H1 (cell line): Measurements from ENCODE around the gene STEAP3. TPM values are rescaled to one million over a fixed set of nuclear protein-coding genes. Genes with fewer than 3 reads are reported as not detected.

Source experiments
- CTCF ChIA-PET: fragments of 300-600 bp; sonication (Branson Sonifier 250); formaldehyde crosslinking; loops from one replicate; lab custom pipeline; 2021; ENCODE audit not compliant: partially characterized antibody; lab: Charles Lee
- POLR2A ChIA-PET: fragments of 300-600 bp; sonication (Branson Sonifier 250); formaldehyde crosslinking; loops from one replicate; lab custom pipeline; 2021; ENCODE audit warnings: inconsistent platforms; ENCODE audit not compliant: partially characterized antibody; lab: Charles Lee
- DNase-seq, 2 experiments: peaks; one replicate each; pipeline versions ENCODE4 v3.0.0 to v3.0.0-alpha.2; 2010 to 2022; ENCODE audit warnings: low spot score in 2 of 2, low read depth in 1 of 2, mixed read lengths in 1 of 2
- FAIRE-seq: peaks from 2 replicates; lab custom pipeline; 2011; peaks lifted over from hg19 to GRCh38; lab: Jason Lieb, UNC
- H2AFZ ChIP-seq: 2 replicates; pipeline ENCODE4 v1.8.1; 2012; ENCODE audit warnings: low read length, inconsistent platforms
- H2AK5ac ChIP-seq: 2 replicates; pipeline ENCODE4 v1.6.1; 2013; ENCODE audit warnings: low read depth, low read length
- H2BK120ac ChIP-seq: replicated peaks from 2 replicates; pipeline ENCODE3; 2013; ENCODE audit warnings: low read depth, low read length, inconsistent platforms
- H2BK12ac ChIP-seq: 2 replicates; pipeline ENCODE4 v1.6.1; 2013; ENCODE audit warnings: low read depth, low read length
- H2BK15ac ChIP-seq: 2 replicates; pipeline ENCODE4 v1.6.1; 2013; ENCODE audit warnings: low read length
- H2BK20ac ChIP-seq: 2 replicates; pipeline ENCODE4 v1.6.1; 2013; ENCODE audit warnings: low read length
- H2BK5ac ChIP-seq: 2 replicates; pipeline ENCODE4 v1.6.1; 2013; ENCODE audit warnings: low read depth, low read length
- H3K14ac ChIP-seq: 2 replicates; pipeline ENCODE4 v1.6.1; 2013; ENCODE audit warnings: inconsistent platforms; ENCODE audit not compliant: insufficient read length
- H3K18ac ChIP-seq: 2 replicates; pipeline ENCODE4 v1.6.1; 2013; ENCODE audit warnings: low read length; ENCODE audit errors: extremely low read depth
- H3K23ac ChIP-seq: 2 replicates; pipeline ENCODE4 v1.6.1; 2013; ENCODE audit warnings: inconsistent platforms; ENCODE audit not compliant: insufficient read length
- H3K23me2 ChIP-seq: 2 replicates; pipeline ENCODE4 v1.6.1; 2013; ENCODE audit warnings: low read depth, low read length
- H3K27ac ChIP-seq: 2 replicates; pipeline ENCODE4 v1.6.1; 2011; ENCODE audit warnings: low read depth, low read length, inconsistent platforms
- H3K27me3 ChIP-seq, 4 experiments: replicated peaks in 1 of 4; 1 replicate in 1 of 4; 2 replicates in 3 of 4; pipeline versions ENCODE4 v1.6.1 to v1.8.1; 2011 to 2013; ENCODE audit warnings: low read length in 3 of 4, mild to moderate bottlenecking in 3 of 4, inconsistent platforms in 2 of 4, mixed read lengths in 2 of 4, moderate library complexity in 1 of 4; ENCODE audit not compliant: control insufficient read depth in 3 of 4, insufficient read depth in 3 of 4; ENCODE audit errors: extremely low read depth in 1 of 4
- H3K36me3 ChIP-seq, 4 experiments: 2 replicates each; pipeline versions ENCODE4 v1.6.1 to v1.8.1; 2011 to 2013; ENCODE audit warnings: mild to moderate bottlenecking in 4 of 4, low read length in 3 of 4, moderate library complexity in 2 of 4, control low read depth in 1 of 4, inconsistent platforms in 1 of 4; ENCODE audit not compliant: insufficient read depth in 4 of 4, control insufficient read depth in 2 of 4
- H3K4ac ChIP-seq: replicated peaks from 2 replicates; pipeline ENCODE3; 2013; ENCODE audit warnings: low read length, low read depth, mixed read lengths, inconsistent platforms; ENCODE audit not compliant: insufficient read length
- H3K4me1 ChIP-seq, 4 experiments: replicated peaks in 1 of 4; 1 replicate in 1 of 4; 2 replicates in 3 of 4; pipeline versions ENCODE4 v1.6.1 to v1.8.1; 2011 to 2013; ENCODE audit warnings: low read length in 3 of 4, inconsistent platforms in 2 of 4, mixed read lengths in 1 of 4; ENCODE audit not compliant: insufficient read depth in 4 of 4, control insufficient read depth in 3 of 4
- H3K4me2 ChIP-seq, 2 experiments: 2 replicates each; pipeline versions ENCODE4 v1.6.1 to v1.8.1; 2011 to 2013; ENCODE audit warnings: low read depth in 2 of 2, low read length in 2 of 2, control low read depth in 1 of 2, inconsistent platforms in 1 of 2, mild to moderate bottlenecking in 1 of 2; ENCODE audit not compliant: insufficient read depth in 1 of 2
- H3K4me3 ChIP-seq, 4 experiments: fragments of 200-600, 300-600 bp in 1 of 4; sonication (generic), shearing (Covaris generic), sonication (Bioruptor Twin) in 1 of 4; 2 replicates each; pipeline versions ENCODE4 v1.5.1 to v1.8.1; 2011 to 2016; ENCODE audit warnings: low read length in 4 of 4, low read depth in 3 of 4, control low read depth in 2 of 4, inconsistent platforms in 2 of 4, mild to moderate bottlenecking in 2 of 4, mixed read lengths in 1 of 4, moderate library complexity in 1 of 4; ENCODE audit not compliant: insufficient read depth in 2 of 4; ENCODE audit errors: extremely low read depth in 1 of 4
- H3K56ac ChIP-seq: replicated peaks from 2 replicates; pipeline ENCODE3; 2013; ENCODE audit warnings: low read depth, mild to moderate bottlenecking, mixed read lengths, low read length, inconsistent platforms; ENCODE audit not compliant: insufficient read length
- H3K79me1 ChIP-seq: 2 replicates; pipeline ENCODE4 v1.6.1; 2013; ENCODE audit warnings: low read depth, low read length, control low read depth
- H3K79me2 ChIP-seq, 2 experiments: 2 replicates each; pipeline versions ENCODE4 v1.6.1 to v1.8.1; 2012 to 2013; ENCODE audit warnings: low read length in 2 of 2, mild to moderate bottlenecking in 2 of 2, inconsistent platforms in 1 of 2; ENCODE audit not compliant: insufficient read depth in 2 of 2, control insufficient read depth in 1 of 2
- H3K9ac ChIP-seq, 4 experiments: replicated peaks in 1 of 4; 1 replicate in 1 of 4; 2 replicates in 3 of 4; pipeline versions ENCODE4 v1.6.1 to v1.8.1; 2011 to 2013; ENCODE audit warnings: low read depth in 3 of 4, low read length in 3 of 4, control low read depth in 2 of 4, mild to moderate bottlenecking in 2 of 4, moderate library complexity in 2 of 4, inconsistent platforms in 1 of 4; ENCODE audit errors: extremely low read depth in 1 of 4
- H3K9me3 ChIP-seq, 2 experiments: 2 replicates each; pipeline versions ENCODE4 v1.6.1 to v1.8.1; 2012 to 2013; ENCODE audit warnings: mild to moderate bottlenecking in 2 of 2, moderate library complexity in 2 of 2, control low read depth in 1 of 2, inconsistent platforms in 1 of 2, low read depth in 1 of 2, low read length in 1 of 2, mixed read lengths in 1 of 2; ENCODE audit not compliant: insufficient read depth in 2 of 2
- H4K20me1 ChIP-seq, 2 experiments: replicated peaks in 1 of 2; 2 replicates each; pipeline versions ENCODE3 to v1.8.1; 2011 to 2013; ENCODE audit warnings: inconsistent platforms in 2 of 2, low read length in 2 of 2, mild to moderate bottlenecking in 1 of 2; ENCODE audit not compliant: insufficient read depth in 2 of 2, control insufficient read depth in 1 of 2
- H4K5ac ChIP-seq: 2 replicates; pipeline ENCODE4 v1.6.1; 2013; ENCODE audit warnings: low read length, low read depth, mixed read lengths, inconsistent platforms; ENCODE audit not compliant: insufficient read length
- H4K8ac ChIP-seq: 2 replicates; pipeline ENCODE4 v1.8.0; 2013; ENCODE audit warnings: mild to moderate bottlenecking, moderate library complexity, low read length, inconsistent platforms; ENCODE audit not compliant: insufficient read depth; ENCODE audit errors: extremely low read depth
- H4K91ac ChIP-seq: replicated peaks from 2 replicates; pipeline ENCODE3; 2013; ENCODE audit warnings: low read length, mixed read lengths, inconsistent platforms; ENCODE audit not compliant: insufficient read length
- ATF2 ChIP-seq: IDR thresholded peaks from 2 replicates; pipeline ENCODE4 v1.6.1; 2012; ENCODE audit warnings: low read length, inconsistent platforms
- ATF3 ChIP-seq: IDR thresholded peaks from 2 replicates; pipeline ENCODE4 v1.6.1; 2011; ENCODE audit warnings: low read depth, mild to moderate bottlenecking, low read length; ENCODE audit not compliant: insufficient read depth
- MAFK ChIP-seq: IDR thresholded peaks from 2 replicates; pipeline ENCODE4 v1.6.1; 2012; ENCODE audit warnings: low read depth, mild to moderate bottlenecking, improper control_type of control experiment, low read length
- NRF1 ChIP-seq: IDR thresholded peaks from 2 replicates; pipeline ENCODE4 v1.6.1; 2011; ENCODE audit warnings: mild to moderate bottlenecking, low read depth, low read length, improper control_type of control experiment
- RAD21 ChIP-seq, 2 experiments: IDR thresholded peaks in 1 of 2; conservative IDR thresholded peaks in 1 of 2; 2 replicates each; pipeline ENCODE4 v1.6.1; 2011; ENCODE audit warnings: low read depth in 2 of 2, low read length in 2 of 2, improper control_type of control experiment in 1 of 2, inconsistent platforms in 1 of 2, mild to moderate bottlenecking in 1 of 2, moderate library complexity in 1 of 2
- SIN3A ChIP-seq, 2 experiments: IDR thresholded peaks in 1 of 2; conservative IDR thresholded peaks in 1 of 2; 2 replicates each; pipeline ENCODE4 v1.6.1; 2011 to 2012; ENCODE audit warnings: low read length in 2 of 2, improper control_type of control experiment in 1 of 2, low read depth in 1 of 2, mild to moderate bottlenecking in 1 of 2
- TAF7 ChIP-seq: optimal IDR thresholded peaks from 2 replicates; pipeline ENCODE3; 2011; ENCODE audit warnings: low read depth, mild to moderate bottlenecking, inconsistent platforms, low read length, moderate library complexity, borderline replicate concordance
- WGBS, 2 experiments: shearing (Covaris generic) in 1 of 2; methylation state at CpG; one replicate each; pipeline versions ENCODE4 v1.1.6 to v1.1.7; 2013 to 2015; ENCODE audit warnings: low lambda C conversion rate in 2 of 2, mixed read lengths in 2 of 2, inconsistent platforms in 1 of 2, low coverage in 1 of 2, missing lambda C conversion rate in 1 of 2; ENCODE audit not compliant: insufficient replicate concordance in 2 of 2, insufficient coverage in 1 of 2, insufficient read length in 1 of 2; ENCODE audit errors: extremely low coverage in 1 of 2, missing lambda C conversion rate in 1 of 2; 5-methylcytosine and 5-hydroxymethylcytosine counted together
- polyA plus RNA-seq, 7 experiments: library from polyadenylated mRNA; depleted of rRNA in 3 of 7; stranded (reverse) in 5 of 7; unstranded in 2 of 7; fragments of >200 nt in 5 of 7; fragments of 200-250 nt in 2 of 7; gene quantifications; 1 replicate in 5 of 7; 2 replicates in 1 of 7; 4 replicates in 1 of 7; pipeline versions ENCODE4 v1.2.1 to v1.2.3, GENCODE V29; 2011 to 2013; ENCODE audit warnings: missing spikeins in 2 of 7, mixed read lengths in 2 of 7
- total RNA-seq: library from RNA; stranded (reverse); fragmentation: NEBNext Ultra II Directional; extraction: Animal tissue kit (Norgen Biotek cat#: 25700); gene quantifications from 2 replicates; pipeline ENCODE4 v1.2.1, GENCODE V29; 2021
- TF ChIP-seq, protein P1 (sequence below), 3 experiments: IDR thresholded peaks; 1 replicate in 2 of 3; 2 replicates in 1 of 3; pipeline versions ENCODE4 v1.5.1 to v1.6.1; 2011; ENCODE audit warnings: low read length in 3 of 3, mild to moderate bottlenecking in 3 of 3, inconsistent platforms in 2 of 3, low read depth in 1 of 3, moderate library complexity in 1 of 3; ENCODE audit not compliant: insufficient read depth in 1 of 3; ENCODE audit errors: control extremely low read depth in 1 of 3

STEAP3 gene
- total and polyA plus RNA-seq, 2 of the 8 experiments (the other 6 are each of a cell fraction or from before 2014, with no cell fraction given): 21.7 to 27.9 TPM

DNA sequence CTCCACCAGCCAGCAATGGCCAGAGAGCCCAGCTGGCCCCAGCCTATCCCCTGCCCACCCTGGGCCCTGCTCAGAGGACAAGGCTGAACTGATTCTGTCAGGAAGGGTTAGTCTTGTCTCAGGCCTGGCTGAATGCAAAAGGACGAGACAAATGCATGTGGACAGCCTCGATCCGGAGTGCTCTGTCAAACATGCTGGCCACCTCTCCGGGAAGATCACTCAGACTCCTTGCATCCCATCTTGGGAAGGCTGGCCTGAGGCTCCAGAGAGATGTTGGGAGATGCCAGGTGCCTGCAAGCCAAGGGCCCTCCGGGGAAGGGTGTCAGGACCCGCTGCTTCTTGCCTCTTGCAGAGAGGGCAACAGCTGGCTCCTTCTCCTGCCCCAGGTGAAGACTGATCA lies 44.9 kb upstream of the STEAP3 start:
- CTCF ChIA-PET: interaction anchor here (0.7 to 1.6 kb wide), 7 partner anchors 15 to 298 kb away, joined by 3 to 4 read pairs (median 3); no protein-coding TSS in a partner anchor
- no peak for TF ChIP-seq ATF2
- no peak for TF ChIP-seq MAFK
- no peak for TF ChIP-seq SIN3A (conservative IDR thresholded peaks at IDR 0.05 in 1 of 2, IDR thresholded peaks at IDR 0.05 in 1 of 2; ENCODE audit: low read depth in 1 of 2, low read length in 2 of 2)
- TF ChIP-seq NRF1: no peak
- TF ChIP-seq TAF7: no peak
- TF ChIP-seq ATF3: no peak
- no peak for TF ChIP-seq RAD21 (IDR thresholded peaks at IDR 0.05 in 1 of 2, conservative IDR thresholded peaks at IDR 0.05 in 1 of 2; ENCODE audit: low read depth in 2 of 2, low read length in 2 of 2)
- TF ChIP-seq, protein P1, sequence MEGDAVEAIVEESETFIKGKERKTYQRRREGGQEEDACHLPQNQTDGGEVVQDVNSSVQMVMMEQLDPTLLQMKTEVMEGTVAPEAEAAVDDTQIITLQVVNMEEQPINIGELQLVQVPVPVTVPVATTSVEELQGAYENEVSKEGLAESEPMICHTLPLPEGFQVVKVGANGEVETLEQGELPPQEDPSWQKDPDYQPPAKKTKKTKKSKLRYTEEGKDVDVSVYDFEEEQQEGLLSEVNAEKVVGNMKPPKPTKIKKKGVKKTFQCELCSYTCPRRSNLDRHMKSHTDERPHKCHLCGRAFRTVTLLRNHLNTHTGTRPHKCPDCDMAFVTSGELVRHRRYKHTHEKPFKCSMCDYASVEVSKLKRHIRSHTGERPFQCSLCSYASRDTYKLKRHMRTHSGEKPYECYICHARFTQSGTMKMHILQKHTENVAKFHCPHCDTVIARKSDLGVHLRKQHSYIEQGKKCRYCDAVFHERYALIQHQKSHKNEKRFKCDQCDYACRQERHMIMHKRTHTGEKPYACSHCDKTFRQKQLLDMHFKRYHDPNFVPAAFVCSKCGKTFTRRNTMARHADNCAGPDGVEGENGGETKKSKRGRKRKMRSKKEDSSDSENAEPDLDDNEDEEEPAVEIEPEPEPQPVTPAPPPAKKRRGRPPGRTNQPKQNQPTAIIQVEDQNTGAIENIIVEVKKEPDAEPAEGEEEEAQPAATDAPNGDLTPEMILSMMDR (IDR thresholded peaks at IDR 0.05; ENCODE audit: control extremely low read depth in 1 of 3, insufficient read depth in 1 of 3, low read depth in 1 of 3, low read length in 3 of 3): no peak

More for the DNA sequence above, 44.9 kb upstream of the STEAP3 start:
- Histone ChIP-seq H3K14ac (no peak overlapping the region), H4K20me1 (no peaks in the 10 kb centered on the region), H4K5ac (no peak overlapping the region), H4K91ac (no peak overlapping the region), H3K9ac (no peak overlapping the region), H3K23me2 (no peaks in the 10 kb centered on the region), H3K56ac (no peak overlapping the region), H2BK120ac (no peak overlapping the region), H3K79me1 (no peaks in the 10 kb centered on the region), H2BK5ac (no peak overlapping the region), H3K27ac (no peak overlapping the region), H2BK20ac (no peak overlapping the region), H3K4ac (no peak overlapping the region), H2AK5ac (no peak overlapping the region), H3K4me2 (no peak overlapping the region), H2BK15ac (no peak overlapping the region), H3K4me1 (no peaks in the 10 kb centered on the region; a peak in 1 of 7 replicates), H3K4me3 (no peak overlapping the region), H3K18ac (no peak overlapping the region), H3K36me3 (no peaks in the 10 kb centered on the region), H3K23ac (no peak overlapping the region), H3K79me2 (no peaks in the 10 kb centered on the region), H4K8ac (no peak overlapping the region), H2BK12ac (no peak overlapping the region), H3K27me3 (no peaks in the 10 kb centered on the region), H3K9me3 (no peaks in the 10 kb centered on the region; a peak in 1 of 4 replicates), H2AFZ (no peak overlapping the region)
- 93% methylated on average over 6 of the region's 6 CpGs; no CpG with 5 or more reads in 1 of the 2 experiments for WGBS, 2 experiments
- FAIRE-seq (no peak), DNase-seq (no peak)
- POLR2A ChIA-PET: no interaction called here
